GM12872 (cell line): Measurements from ENCODE around the gene CFAP221.
A peak's percentile ranks its signal among the peaks of the same experiment; 100 is the strongest.

Experiments used
- CTCF ChIP-seq: IDR thresholded peaks from 3 replicates; pipeline ENCODE4 v1.5.1; 2011; ENCODE audit warnings: low read depth, mild to moderate bottlenecking, low read length, moderate library complexity; ENCODE audit not compliant: insufficient read depth

The CFAP221 gene

GRCh38 chr2:119630121-119630520, 85.9 kb downstream of the CFAP221 start:
- TF ChIP-seq CTCF, result no peak

- no peak for TF ChIP-seq CTCF
Measured at GRCh38 chr2:119637371-119637770, 93.1 kb downstream of the CFAP221 start.

GRCh38 chr2:119638246-119638645, 94.0 kb downstream of the CFAP221 start:
- TF ChIP-seq CTCF, result no peak

- no peak for TF ChIP-seq CTCF
Measured at GRCh38 chr2:119638685-119639554, 94.7 kb downstream of the CFAP221 start.

GRCh38 chr2:119641562-119642258, 97.5 kb downstream of the CFAP221 start:
- TF ChIP-seq CTCF, result peak; percentile 97

- no peak for TF ChIP-seq CTCF
Measured at GRCh38 chr2:119644186-119644585, 99.9 kb downstream of the CFAP221 start.

- no peak for TF ChIP-seq CTCF
Measured at GRCh38 chr2:119645173-119645855, 101.1 kb downstream of the CFAP221 start.
